ENCODE results near the gene AOPEP.

DNA sequence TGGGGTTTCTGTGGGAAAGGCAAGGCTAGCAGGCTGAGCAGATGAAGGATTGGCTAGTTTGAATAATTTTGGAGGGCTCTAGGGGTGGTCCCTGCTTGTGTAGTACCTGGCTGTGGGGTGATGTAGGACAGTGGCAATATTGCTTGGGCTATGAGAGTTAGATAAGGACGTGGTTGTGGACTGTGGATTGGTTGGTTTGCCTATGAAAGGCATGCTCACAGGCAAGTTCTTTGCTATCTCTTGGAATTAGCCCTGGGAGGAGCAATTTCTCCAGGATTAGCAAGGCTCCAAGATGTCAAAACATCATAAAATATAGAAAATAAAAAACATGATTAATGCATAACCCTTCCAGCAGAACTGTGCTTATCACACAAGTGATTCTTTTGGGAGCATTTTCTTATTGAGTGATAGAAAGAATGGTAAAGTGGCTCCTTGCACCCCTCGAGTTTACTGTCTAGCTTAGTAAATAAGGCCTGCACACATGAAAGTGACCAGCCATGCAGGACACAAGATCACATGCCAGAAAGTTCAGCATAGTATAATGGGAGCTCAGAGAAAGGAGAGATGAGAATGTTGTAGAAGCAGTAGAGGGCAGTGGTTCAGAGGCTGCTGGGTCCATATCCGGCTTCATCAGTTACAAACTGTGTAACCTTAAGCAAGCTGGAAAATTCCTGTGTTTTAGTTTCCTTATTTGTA is 13.8 kb downstream of the AOPEP start:
- TF ChIP-seq CTCF (IDR thresholded peaks at IDR 0.05) (no peak), POLR2A (IDR thresholded peaks at IDR 0.05) (no peak)

Data from thyroid gland (tissue), 4 donors.